A549 (cell line): ENCODE measurements around the gene XYLT1. TPM values are rescaled to one million over a fixed set of nuclear protein-coding genes. Genes with fewer than 3 reads are reported as not detected.

Experiments used
- ATAC-seq, 2 experiments: fragments of 200-7000 bp in 1 of 2; fragments of >200 bp in 1 of 2; cut with Nextera tagmentation in 1 of 2; cut with Tn5 transposase in 1 of 2; 3 replicates each; pipeline versions ENCODE4 v1.8.0 to v1.9.1; 2018 to 2020; ENCODE audit warnings: mild to moderate bottlenecking in 1 of 2, moderate library complexity in 1 of 2
- CTCF ChIA-PET: fragments of 300-600 bp; sonication (Branson Sonifier 250); formaldehyde crosslinking; extraction: SDS; loops from one replicate; lab custom pipeline; 2021; ENCODE audit warnings: antibody characterized with exemption, inconsistent platforms; lab: Yijun Ruan, JAX
- POLR2A ChIA-PET: fragments of 350-600 bp; formaldehyde crosslinking; extraction: SDS; loops from one replicate; lab custom pipeline; 2021; ENCODE audit warnings: antibody characterized with exemption, inconsistent platforms; lab: Yijun Ruan, JAX
- DNase-seq, 2 experiments: peaks; one replicate each; pipeline versions ENCODE4 v3.0.0 to v3.0.0-alpha.2; 2011 to 2016; ENCODE audit warnings: low read depth in 1 of 2, low spot score in 1 of 2
- FAIRE-seq: peaks from 2 replicates; lab custom pipeline; 2011; peaks lifted over from hg19 to GRCh38; lab: Jason Lieb, UNC
- H3K27ac ChIP-seq, 2 experiments: fragments of >200 bp; sonication (Bioruptor Twin); formaldehyde crosslinking; 3 replicates each; pipeline ENCODE4 v1.5.1; 2016 to 2017
- H3K4me1 ChIP-seq: fragments of >200 bp; sonication (Bioruptor Twin); formaldehyde crosslinking; 3 replicates; pipeline ENCODE4 v1.6.1; 2016
- H3K4me2 ChIP-seq: fragments of >200 bp; sonication (Bioruptor Twin); formaldehyde crosslinking; 3 replicates; pipeline ENCODE4 v1.6.1; 2016
- H3K4me3 ChIP-seq: fragments of >200 bp; sonication (Bioruptor Twin); formaldehyde crosslinking; 3 replicates; pipeline ENCODE4 v1.5.1; 2016
- H3K9me3 ChIP-seq: fragments of >200 bp; sonication (Bioruptor Twin); formaldehyde crosslinking; 3 replicates; pipeline ENCODE4 v1.6.1; 2016
- CBX2 ChIP-seq: fragments of 200-600 bp; sonication (generic); IDR thresholded peaks from 2 replicates; pipeline ENCODE4 v1.6.1; 2016; ENCODE audit warnings: low read depth, mild to moderate bottlenecking, borderline replicate concordance
- CEBPB ChIP-seq, 2 experiments: fragments of >200 bp in 1 of 2; sonication (Bioruptor Twin) in 1 of 2; formaldehyde crosslinking in 1 of 2; IDR thresholded peaks; 2 replicates each; pipeline ENCODE4 v1.6.1; 2012 to 2016
- CHD2 ChIP-seq: fragments of 150-350 bp; IDR thresholded peaks from 2 replicates; pipeline ENCODE4 v1.6.1; 2014; ENCODE audit warnings: low read length; ENCODE audit not compliant: partially characterized antibody
- CHD4 ChIP-seq: fragments of 200-600 bp; sonication (generic); IDR thresholded peaks from 2 replicates; pipeline ENCODE4 v1.6.1; 2016; ENCODE audit warnings: antibody characterized with exemption, mild to moderate bottlenecking, borderline replicate concordance
- EHF ChIP-seq: fragments of 250-450 bp; sonication (Bioruptor Pico); IDR thresholded peaks from 2 replicates; pipeline ENCODE4 v1.5.0; 2020; ENCODE audit warnings: mild to moderate bottlenecking
- FOSB ChIP-seq: fragments of 250-450 bp; sonication (Bioruptor Pico); IDR thresholded peaks from 2 replicates; pipeline ENCODE4 v1.5.0; 2020; ENCODE audit warnings: mild to moderate bottlenecking, moderate library complexity
- FOSL2 ChIP-seq, 2 experiments: fragments of 450-650 bp in 1 of 2; fragments of >200 bp in 1 of 2; sonication (Bioruptor Twin) in 1 of 2; formaldehyde crosslinking; IDR thresholded peaks; 2 replicates each; pipeline versions ENCODE4 v1.5.0 to v1.6.1; 2016 to 2020; ENCODE audit warnings: mild to moderate bottlenecking in 1 of 2, moderate library complexity in 1 of 2
- FOXS1 ChIP-seq: fragments of 250-450 bp; sonication (Bioruptor Pico); IDR thresholded peaks from 2 replicates; pipeline ENCODE4 v1.5.0; 2020; ENCODE audit warnings: mild to moderate bottlenecking, moderate library complexity
- HEYL ChIP-seq: fragments of 250-450 bp; sonication (Bioruptor Pico); IDR thresholded peaks from 2 replicates; pipeline ENCODE4 v1.8.0; 2021; ENCODE audit warnings: mild to moderate bottlenecking, moderate library complexity
- HOXA7 ChIP-seq: fragments of 250-450 bp; sonication (Bioruptor Pico); IDR thresholded peaks from 2 replicates; pipeline ENCODE4 v1.5.0; 2020; ENCODE audit warnings: mild to moderate bottlenecking, moderate library complexity
- JUN ChIP-seq, 2 experiments: fragments of >200 bp; sonication (Bioruptor Twin); formaldehyde crosslinking; IDR thresholded peaks; 2 replicates in 1 of 2; 3 replicates in 1 of 2; pipeline ENCODE4 v1.6.1; 2016 to 2017
- JUNB ChIP-seq: fragments of >200 bp; sonication (Bioruptor Twin); formaldehyde crosslinking; IDR thresholded peaks from 2 replicates; pipeline ENCODE4 v1.6.1; 2016
- KDM1A ChIP-seq: fragments of 200-600 bp; sonication (generic); IDR thresholded peaks from 2 replicates; pipeline ENCODE4 v1.6.1; 2016; ENCODE audit warnings: low read depth, mild to moderate bottlenecking
- KDM5A ChIP-seq: fragments of 200-600 bp; sonication (generic); IDR thresholded peaks from 2 replicates; pipeline ENCODE4 v1.6.1; 2016; ENCODE audit warnings: antibody characterized with exemption, mild to moderate bottlenecking
- MYC ChIP-seq: IDR thresholded peaks from 2 replicates; pipeline ENCODE4 v1.6.1; 2012; ENCODE audit warnings: mild to moderate bottlenecking, inconsistent platforms, low read length, improper control_type of control experiment, borderline replicate concordance
- NFE2L2 ChIP-seq: fragments of 150-350 bp; conservative IDR thresholded peaks from 2 replicates; pipeline ENCODE4 v1.6.1; 2014; ENCODE audit warnings: low read length
- NR3C1 ChIP-seq: fragments of >200 bp; sonication (Bioruptor Twin); formaldehyde crosslinking; IDR thresholded peaks from 3 replicates; pipeline ENCODE4 v1.6.1; 2017
- POLR2A ChIP-seq: IDR thresholded peaks from 2 replicates; pipeline ENCODE4 v1.6.1; 2012; ENCODE audit warnings: mild to moderate bottlenecking, low read length
- POLR2AphosphoS2 ChIP-seq: conservative IDR thresholded peaks from 2 replicates; pipeline ENCODE4 v1.6.1; 2012; ENCODE audit warnings: low read length, improper control_type of control experiment, inconsistent platforms
- RAD21 ChIP-seq, 2 experiments: fragments of >200 bp in 1 of 2; sonication (Bioruptor Twin) in 1 of 2; formaldehyde crosslinking in 1 of 2; IDR thresholded peaks in 1 of 2; conservative IDR thresholded peaks in 1 of 2; 2 replicates in 1 of 2; 3 replicates in 1 of 2; pipeline ENCODE4 v1.6.1; 2012 to 2018; ENCODE audit warnings: inconsistent platforms in 1 of 2
- RFX5 ChIP-seq: fragments of 450-650 bp; IDR thresholded peaks from 2 replicates; pipeline ENCODE4 v1.7.1; 2014; ENCODE audit warnings: antibody characterized with exemption, mild to moderate bottlenecking, moderate library complexity
- SREBF2 ChIP-seq: fragments of 450-650 bp; IDR thresholded peaks from 2 replicates; pipeline ENCODE4 v1.6.1; 2014; ENCODE audit warnings: mild to moderate bottlenecking, moderate library complexity
- ZC3H11A ChIP-seq: fragments of 450-650 bp; IDR thresholded peaks from 2 replicates; pipeline ENCODE4 v1.6.1; 2014; ENCODE audit warnings: antibody characterized with exemption, mild to moderate bottlenecking
- ZNF302 ChIP-seq: fragments of 250-450 bp; sonication (Bioruptor Pico); IDR thresholded peaks from 2 replicates; pipeline ENCODE4 v1.9.0; 2021; ENCODE audit warnings: inconsistent platforms, mild to moderate bottlenecking, moderate library complexity
- ZSCAN20 ChIP-seq: fragments of 250-450 bp; sonication (Bioruptor Pico); IDR thresholded peaks from 2 replicates; pipeline ENCODE4 v1.8.0; 2022; ENCODE audit warnings: mild to moderate bottlenecking, moderate library complexity
- WGBS: methylation state at CpG from one replicate; pipeline ENCODE4 v1.1.6; 2017; ENCODE audit errors: missing lambda C conversion rate; 5-methylcytosine and 5-hydroxymethylcytosine counted together
- polyA plus RNA-seq, 4 experiments: library from polyadenylated mRNA; depleted of rRNA in 3 of 4; stranded (reverse); fragments of >200 nt; fragmentation: RNase III in 1 of 4; extraction: RNeasy Plus Mini Kit Qiagen cat#74134 plus additional on column Dnase treatment in 1 of 4; gene quantifications; 2 replicates in 3 of 4; 3 replicates in 1 of 4; pipeline ENCODE4 v1.2.3, GENCODE V29; 2011 to 2017
- TF ChIP-seq, protein P1 (sequence below): fragments of 450-650 bp; IDR thresholded peaks from 2 replicates; pipeline ENCODE4 v1.6.1; 2014; ENCODE audit warnings: antibody characterized with exemption
- TF ChIP-seq, protein P2 (sequence below): fragments of >200 bp; sonication (Bioruptor Twin); formaldehyde crosslinking; IDR thresholded peaks from 2 replicates; pipeline ENCODE4 v1.6.1; 2016
- TF ChIP-seq, protein P3 (sequence below): IDR thresholded peaks from 2 replicates; pipeline ENCODE4 v1.6.1; 2012
- TF ChIP-seq, protein P4 (sequence below): fragments of 200-600 bp; sonication (generic); IDR thresholded peaks from 2 replicates; pipeline ENCODE4 v1.6.1; 2016; ENCODE audit warnings: antibody characterized with exemption, mild to moderate bottlenecking, moderate library complexity

Gene XYLT1
- polyA plus RNA-seq, 2 of the 4 experiments (the other 2 are of a cell fraction) = 0.78 to 0.88 TPM

DNA sequence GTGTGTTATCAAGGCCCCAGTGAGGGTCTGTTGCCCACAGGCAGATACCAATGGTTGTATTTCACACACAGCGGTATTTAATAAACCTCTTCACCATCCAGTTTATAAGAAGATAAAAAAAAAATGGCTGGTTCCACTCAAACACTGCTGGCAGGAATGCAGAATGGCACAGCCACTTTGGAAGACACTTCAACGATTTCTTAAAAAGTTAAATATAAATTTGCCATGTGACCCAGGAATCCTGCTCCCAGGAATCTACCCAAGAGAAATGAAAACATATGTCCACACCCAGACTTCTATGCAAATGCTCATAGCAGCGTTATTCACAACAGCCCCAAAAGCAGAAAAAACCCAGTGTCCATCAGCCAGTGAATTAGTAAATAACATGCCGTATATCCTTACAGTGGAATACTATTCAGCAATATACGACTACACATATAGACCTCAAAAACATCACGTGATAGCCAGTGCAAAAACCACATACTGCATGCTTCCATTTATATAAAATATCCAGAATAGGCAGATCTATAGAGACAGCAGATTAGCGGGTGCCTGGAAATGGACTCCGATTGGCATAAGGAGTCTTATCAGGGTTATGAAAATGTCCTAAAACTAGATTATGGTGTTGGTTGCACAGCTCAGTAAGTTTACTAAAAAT is 38.7 kb downstream of the XYLT1 start:
- no peak for DNase-seq
- TF ChIP-seq NFE2L2 (no peak), NR3C1 (no peak), SREBF2 (no peak), ZC3H11A (no peak), FOXS1 (CRISPR knock-in tag) (no peak), KDM5A (no peak), ZNF302 (CRISPR knock-in tag) (no peak), MYC (no peak), KDM1A (no peak), HOXA7 (no peak), POLR2A (no peak), JUN (IDR thresholded peaks at IDR 0.05) (no peak)
- TF ChIP-seq, protein P1, sequence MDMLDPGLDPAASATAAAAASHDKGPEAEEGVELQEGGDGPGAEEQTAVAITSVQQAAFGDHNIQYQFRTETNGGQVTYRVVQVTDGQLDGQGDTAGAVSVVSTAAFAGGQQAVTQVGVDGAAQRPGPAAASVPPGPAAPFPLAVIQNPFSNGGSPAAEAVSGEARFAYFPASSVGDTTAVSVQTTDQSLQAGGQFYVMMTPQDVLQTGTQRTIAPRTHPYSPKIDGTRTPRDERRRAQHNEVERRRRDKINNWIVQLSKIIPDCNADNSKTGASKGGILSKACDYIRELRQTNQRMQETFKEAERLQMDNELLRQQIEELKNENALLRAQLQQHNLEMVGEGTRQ = no peak
- TF ChIP-seq, protein P2, sequence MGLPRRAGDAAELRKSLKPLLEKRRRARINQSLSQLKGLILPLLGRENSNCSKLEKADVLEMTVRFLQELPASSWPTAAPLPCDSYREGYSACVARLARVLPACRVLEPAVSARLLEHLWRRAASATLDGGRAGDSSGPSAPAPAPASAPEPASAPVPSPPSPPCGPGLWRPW = no peak
- TF ChIP-seq, all 56 proteins: peak for 0
- H3K4me1 ChIP-seq = no peaks in the 10 kb centered on the region
- ChIA-PET CTCF (no interaction called here), POLR2A (no interaction called here)
- FAIRE-seq = no peak
- H3K4me3 ChIP-seq = no peak overlapping the region
- H3K9me3 ChIP-seq = no peaks in the 10 kb centered on the region
- no peak for ATAC-seq
- WGBS = 45% methylated on average over 8 of the region's 8 CpGs
- no peak overlapping the region for H3K27ac ChIP-seq
- H3K4me2 ChIP-seq = no peak overlapping the region

DNA sequence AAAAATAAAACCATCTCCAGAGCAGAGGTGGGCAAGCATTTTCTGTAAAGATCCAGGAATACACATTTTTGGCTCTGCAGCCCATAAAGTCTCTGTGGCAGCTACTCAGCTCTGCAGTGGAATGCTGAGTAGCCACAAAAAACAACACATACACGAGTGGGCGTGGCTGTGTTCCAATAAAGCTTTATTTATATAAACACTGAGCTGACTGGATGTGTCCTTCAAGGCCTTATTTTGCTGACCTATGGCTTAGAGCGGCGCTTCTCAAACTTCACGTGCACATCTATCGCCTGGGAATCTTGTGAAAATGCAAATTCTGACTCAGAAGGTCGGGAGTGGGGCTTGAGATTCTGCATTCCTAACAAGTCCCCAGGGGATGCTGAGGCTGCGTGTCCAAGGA is 39.7 kb downstream of the XYLT1 start:
- DNase-seq (no peak), ATAC-seq (no peak), FAIRE-seq (no peak)
- no peaks in the 10 kb centered on the region for H3K9me3 ChIP-seq
- POLR2A ChIA-PET = no interaction called here
- no peak overlapping the region for H3K4me2 ChIP-seq
- WGBS = 38% methylated on average over 8 of the region's 8 CpGs
- no peak overlapping the region for H3K4me3 ChIP-seq
- no peak overlapping the region for H3K27ac ChIP-seq
- CTCF ChIA-PET = no interaction called here
- TF ChIP-seq NFE2L2 = no peak
- no peak for TF ChIP-seq FOSB
- no peak for TF ChIP-seq RAD21 (conservative IDR thresholded peaks at IDR 0.05 in 1 of 2, IDR thresholded peaks at IDR 0.05 in 1 of 2)
- TF ChIP-seq SREBF2 = no peak
- no peak for TF ChIP-seq CHD2
- TF ChIP-seq JUNB = no peak
- no peak for TF ChIP-seq CHD4
- no peak for TF ChIP-seq CBX2
- TF ChIP-seq, protein P3, sequence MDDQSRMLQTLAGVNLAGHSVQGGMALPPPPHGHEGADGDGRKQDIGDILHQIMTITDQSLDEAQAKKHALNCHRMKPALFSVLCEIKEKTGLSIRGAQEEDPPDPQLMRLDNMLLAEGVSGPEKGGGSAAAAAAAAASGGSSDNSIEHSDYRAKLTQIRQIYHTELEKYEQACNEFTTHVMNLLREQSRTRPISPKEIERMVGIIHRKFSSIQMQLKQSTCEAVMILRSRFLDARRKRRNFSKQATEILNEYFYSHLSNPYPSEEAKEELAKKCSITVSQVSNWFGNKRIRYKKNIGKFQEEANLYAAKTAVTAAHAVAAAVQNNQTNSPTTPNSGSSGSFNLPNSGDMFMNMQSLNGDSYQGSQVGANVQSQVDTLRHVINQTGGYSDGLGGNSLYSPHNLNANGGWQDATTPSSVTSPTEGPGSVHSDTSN = no peak
- no peak for TF ChIP-seq FOSL2 (IDR thresholded peaks at IDR 0.05)
- no peak for TF ChIP-seq FOSL2 (CRISPR knock-in tag; IDR thresholded peaks at IDR 0.05)
- no peak for TF ChIP-seq CEBPB (IDR thresholded peaks at IDR 0.05)
- TF ChIP-seq RFX5 = no peak
- no peak for TF ChIP-seq JUN (IDR thresholded peaks at IDR 0.05)
- no peak for TF ChIP-seq EHF (CRISPR knock-in tag)
- no peak for TF ChIP-seq HEYL
- no peak for TF ChIP-seq POLR2AphosphoS2
- TF ChIP-seq, protein P4, sequence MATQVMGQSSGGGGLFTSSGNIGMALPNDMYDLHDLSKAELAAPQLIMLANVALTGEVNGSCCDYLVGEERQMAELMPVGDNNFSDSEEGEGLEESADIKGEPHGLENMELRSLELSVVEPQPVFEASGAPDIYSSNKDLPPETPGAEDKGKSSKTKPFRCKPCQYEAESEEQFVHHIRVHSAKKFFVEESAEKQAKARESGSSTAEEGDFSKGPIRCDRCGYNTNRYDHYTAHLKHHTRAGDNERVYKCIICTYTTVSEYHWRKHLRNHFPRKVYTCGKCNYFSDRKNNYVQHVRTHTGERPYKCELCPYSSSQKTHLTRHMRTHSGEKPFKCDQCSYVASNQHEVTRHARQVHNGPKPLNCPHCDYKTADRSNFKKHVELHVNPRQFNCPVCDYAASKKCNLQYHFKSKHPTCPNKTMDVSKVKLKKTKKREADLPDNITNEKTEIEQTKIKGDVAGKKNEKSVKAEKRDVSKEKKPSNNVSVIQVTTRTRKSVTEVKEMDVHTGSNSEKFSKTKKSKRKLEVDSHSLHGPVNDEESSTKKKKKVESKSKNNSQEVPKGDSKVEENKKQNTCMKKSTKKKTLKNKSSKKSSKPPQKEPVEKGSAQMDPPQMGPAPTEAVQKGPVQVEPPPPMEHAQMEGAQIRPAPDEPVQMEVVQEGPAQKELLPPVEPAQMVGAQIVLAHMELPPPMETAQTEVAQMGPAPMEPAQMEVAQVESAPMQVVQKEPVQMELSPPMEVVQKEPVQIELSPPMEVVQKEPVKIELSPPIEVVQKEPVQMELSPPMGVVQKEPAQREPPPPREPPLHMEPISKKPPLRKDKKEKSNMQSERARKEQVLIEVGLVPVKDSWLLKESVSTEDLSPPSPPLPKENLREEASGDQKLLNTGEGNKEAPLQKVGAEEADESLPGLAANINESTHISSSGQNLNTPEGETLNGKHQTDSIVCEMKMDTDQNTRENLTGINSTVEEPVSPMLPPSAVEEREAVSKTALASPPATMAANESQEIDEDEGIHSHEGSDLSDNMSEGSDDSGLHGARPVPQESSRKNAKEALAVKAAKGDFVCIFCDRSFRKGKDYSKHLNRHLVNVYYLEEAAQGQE = no peak
- no peak for TF ChIP-seq ZSCAN20 (CRISPR knock-in tag)
- no peaks in the 10 kb centered on the region for H3K4me1 ChIP-seq
